Common myeloid progenitor, CD34-positive (primary cell): Measurements from ENCODE around the gene RYR2.

Source experiments
- CTCF ChIA-PET: fragments of 350-600 bp; sonication (Branson Sonifier 250); formaldehyde crosslinking; loops from one replicate; lab custom pipeline; 2021; ENCODE audit warnings: antibody characterized with exemption; lab: Charles Lee
- POLR2A ChIA-PET: fragments of 350-600 bp; sonication (Branson Sonifier 250); formaldehyde crosslinking; loops from one replicate; lab custom pipeline; 2021; ENCODE audit warnings: antibody characterized with exemption; lab: Charles Lee
- DNase-seq, 3 donors: peaks; one replicate each; pipeline versions ENCODE4 v3.0.0 to v3.0.0-alpha.2; 2013
- H3K27ac ChIP-seq, 2 experiments: 1 replicate in 1 of 2; 2 replicates in 1 of 2; pipeline ENCODE4 v1.7.0; 2013; ENCODE audit warnings: inconsistent platforms in 2 of 2, low read length in 2 of 2, mild to moderate bottlenecking in 2 of 2, low read depth in 1 of 2, moderate library complexity in 1 of 2; ENCODE audit not compliant: severe bottlenecking in 2 of 2, insufficient read depth in 1 of 2, poor library complexity in 1 of 2
- H3K27me3 ChIP-seq, 5 experiments: replicated peaks in 2 of 5; 1 replicate in 3 of 5; 2 replicates in 2 of 5; pipeline versions ENCODE4 v1.6.1 to v1.7.0; 2013; ENCODE audit warnings: low read length in 4 of 5, mild to moderate bottlenecking in 2 of 5, moderate library complexity in 2 of 5, inconsistent platforms in 1 of 5; ENCODE audit not compliant: insufficient read depth in 5 of 5, control insufficient read depth in 4 of 5
- H3K36me3 ChIP-seq, 4 experiments: 1 replicate in 2 of 4; 2 replicates in 2 of 4; pipeline versions ENCODE4 v1.6.1 to v1.7.0; 2013; ENCODE audit warnings: low read length in 3 of 4, control low read depth in 1 of 4, mild to moderate bottlenecking in 1 of 4; ENCODE audit not compliant: control insufficient read depth in 4 of 4, insufficient read depth in 4 of 4
- H3K4me1 ChIP-seq, 4 experiments: 1 replicate in 3 of 4; 2 replicates in 1 of 4; pipeline versions ENCODE4 v1.6.1 to v1.7.1; 2013; ENCODE audit warnings: low read length in 3 of 4, mild to moderate bottlenecking in 3 of 4, control low read depth in 1 of 4, inconsistent platforms in 1 of 4, moderate library complexity in 1 of 4; ENCODE audit not compliant: control insufficient read depth in 4 of 4, insufficient read depth in 4 of 4; ENCODE audit errors: control extremely low read depth in 1 of 4
- H3K4me3 ChIP-seq, 7 experiments: 1 replicate in 4 of 7; 2 replicates in 3 of 7; pipeline versions ENCODE4 v1.5.1 to v1.7.0; 2013; ENCODE audit warnings: mild to moderate bottlenecking in 7 of 7, low read length in 6 of 7, moderate library complexity in 6 of 7, inconsistent platforms in 2 of 7, low read depth in 2 of 7, control low read depth in 1 of 7; ENCODE audit not compliant: insufficient read depth in 4 of 7, control insufficient read depth in 1 of 7; ENCODE audit errors: extremely low read depth in 1 of 7
- H3K9me3 ChIP-seq, 5 experiments: 1 replicate in 4 of 5; 2 replicates in 1 of 5; pipeline versions ENCODE4 v1.6.1 to v1.7.1; 2013; ENCODE audit warnings: low read length in 4 of 5, mild to moderate bottlenecking in 2 of 5, inconsistent platforms in 1 of 5, low read depth in 1 of 5, moderate library complexity in 1 of 5; ENCODE audit not compliant: control insufficient read depth in 4 of 5, insufficient read depth in 2 of 5; ENCODE audit errors: control extremely low read depth in 1 of 5
- WGBS: methylation state at CpG from one replicate; pipeline ENCODE4 v1.1.5; 2013; ENCODE audit not compliant: insufficient coverage; 5-methylcytosine and 5-hydroxymethylcytosine counted together

The RYR2 gene

DNA sequence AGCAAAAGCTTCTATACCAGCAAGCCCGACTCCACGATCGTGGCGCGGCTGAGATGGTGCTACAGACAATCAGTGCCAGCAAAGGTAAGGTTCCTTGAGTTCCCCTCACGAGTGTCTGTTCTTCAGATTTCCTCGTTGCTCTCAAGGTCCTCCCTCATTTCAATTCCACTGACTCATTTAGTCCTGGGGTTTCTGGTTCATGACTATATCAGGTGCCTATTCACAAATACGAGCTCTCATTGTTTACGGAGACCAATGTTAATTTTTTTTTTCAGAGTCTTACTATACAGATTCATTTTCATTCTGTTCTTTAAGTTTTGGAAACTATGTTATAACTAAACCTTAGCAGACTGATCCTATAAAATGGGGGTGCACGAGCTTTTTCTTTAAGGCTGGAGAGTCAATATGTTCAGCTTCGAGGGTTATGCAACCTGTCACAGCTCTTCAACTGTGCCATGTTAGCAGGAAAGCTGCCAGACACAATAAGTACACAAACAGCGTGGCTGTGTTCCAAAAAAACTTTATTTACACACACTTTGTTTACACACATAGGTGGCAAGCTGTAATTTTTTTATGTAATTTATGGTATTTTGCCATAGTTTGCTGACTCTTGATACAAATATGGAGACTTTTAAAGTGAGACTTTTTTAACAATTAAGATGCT is 714.5 kb downstream of the RYR2 start:
- no peaks in the 10 kb centered on the region for H3K27me3 ChIP-seq
- ChIA-PET POLR2A (no interaction called here), CTCF (no interaction called here)
- no peaks in the 10 kb centered on the region for H3K36me3 ChIP-seq
- H3K27ac ChIP-seq: no peak overlapping the region
- 92% methylated on average over 9 of the region's 12 CpGs for WGBS
- no peak overlapping the region for H3K4me3 ChIP-seq
- H3K4me1 ChIP-seq: no peaks in the 10 kb centered on the region
- no peaks in the 10 kb centered on the region for H3K9me3 ChIP-seq
- no peak for DNase-seq

DNA sequence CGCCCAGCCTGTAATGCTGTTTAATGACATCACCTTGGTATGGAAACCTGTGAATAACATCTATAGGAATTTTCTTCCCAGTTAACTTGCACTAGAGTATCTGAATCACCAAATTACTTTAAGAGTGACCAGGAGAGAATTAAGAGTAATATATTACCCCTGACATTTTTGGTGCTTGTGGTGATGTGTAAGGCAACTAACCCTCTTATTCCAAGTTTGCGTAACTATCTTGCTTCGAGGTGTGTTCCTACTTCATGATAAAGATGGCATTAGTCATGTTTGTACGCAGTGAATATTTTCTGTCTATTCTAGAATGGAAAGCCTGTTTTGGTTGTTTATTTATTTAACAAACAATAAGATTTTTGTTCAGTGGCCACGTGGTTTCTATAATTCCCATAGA is 717.4 kb downstream of the RYR2 start:
- H3K36me3 ChIP-seq: no peaks in the 10 kb centered on the region
- H3K4me3 ChIP-seq: no peak overlapping the region
- no peaks in the 10 kb centered on the region for H3K27me3 ChIP-seq
- no peak for DNase-seq
- POLR2A ChIA-PET: no interaction called here
- no peak overlapping the region for H3K27ac ChIP-seq
- H3K4me1 ChIP-seq: no peaks in the 10 kb centered on the region
- CTCF ChIA-PET: no interaction called here
- H3K9me3 ChIP-seq: no peaks in the 10 kb centered on the region
- WGBS: 0% methylated on average over 1 of the region's 5 CpGs

DNA sequence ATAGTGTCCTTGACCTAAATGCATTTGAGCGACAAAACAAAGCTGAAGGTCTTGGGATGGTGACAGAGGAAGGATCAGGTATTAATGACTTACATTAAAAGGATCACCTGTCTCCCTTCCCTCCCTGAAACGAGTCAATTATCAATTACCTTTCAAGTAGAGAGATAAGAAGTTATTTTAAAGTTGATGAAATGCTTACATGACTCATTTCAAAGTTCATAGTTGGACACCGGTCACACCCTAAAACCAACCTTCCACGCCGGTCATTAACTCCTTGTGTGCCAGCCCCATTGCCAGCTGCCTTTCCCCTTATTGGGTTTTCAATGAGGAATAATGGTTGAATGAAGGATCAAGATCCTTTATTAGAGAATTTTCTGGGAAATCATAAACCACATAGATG is 719.0 kb downstream of the RYR2 start:
- Histone ChIP-seq H3K36me3 (no peaks in the 10 kb centered on the region), H3K27me3 (no peaks in the 10 kb centered on the region), H3K4me1 (no peaks in the 10 kb centered on the region), H3K4me3 (no peak overlapping the region), H3K27ac (no peak overlapping the region), H3K9me3 (no peaks in the 10 kb centered on the region)
- CTCF ChIA-PET: no interaction called here
- no peak for DNase-seq
- WGBS: no CpG with 5 or more reads among the region's 5 CpGs
- POLR2A ChIA-PET: no interaction called here

DNA sequence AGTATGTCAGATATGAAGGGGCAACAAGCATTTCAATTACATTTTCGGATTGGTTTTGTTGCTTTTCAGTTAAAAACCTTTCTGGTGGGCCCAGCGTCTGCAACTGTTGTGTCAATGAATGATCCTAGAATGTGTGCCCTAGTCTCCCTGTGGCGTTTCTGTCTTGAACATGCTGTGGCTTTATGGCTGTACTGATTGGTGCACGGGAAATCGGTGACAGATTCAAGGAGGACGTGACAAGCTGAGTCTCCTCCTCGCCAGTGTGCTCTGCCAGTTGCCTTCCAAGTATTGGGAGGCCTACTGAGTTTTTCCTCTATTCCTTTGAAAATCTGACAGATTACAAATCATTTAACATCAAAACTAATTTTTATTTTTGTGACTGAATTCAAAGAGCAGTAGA is 721.2 kb downstream of the RYR2 start:
- no peak overlapping the region for H3K4me3 ChIP-seq
- no peaks in the 10 kb centered on the region for H3K4me1 ChIP-seq
- no peaks in the 10 kb centered on the region for H3K9me3 ChIP-seq
- H3K27ac ChIP-seq: no peak overlapping the region
- POLR2A ChIA-PET: no interaction called here
- WGBS: 100% methylated on average over 4 of the region's 7 CpGs
- CTCF ChIA-PET: interaction anchor here (1.1 kb wide), 1 partner anchor 11 kb away, joined by 3 read pairs; no protein-coding TSS in a partner anchor
- no peaks in the 10 kb centered on the region for H3K27me3 ChIP-seq
- H3K36me3 ChIP-seq: no peaks in the 10 kb centered on the region
- DNase-seq: no peak

DNA sequence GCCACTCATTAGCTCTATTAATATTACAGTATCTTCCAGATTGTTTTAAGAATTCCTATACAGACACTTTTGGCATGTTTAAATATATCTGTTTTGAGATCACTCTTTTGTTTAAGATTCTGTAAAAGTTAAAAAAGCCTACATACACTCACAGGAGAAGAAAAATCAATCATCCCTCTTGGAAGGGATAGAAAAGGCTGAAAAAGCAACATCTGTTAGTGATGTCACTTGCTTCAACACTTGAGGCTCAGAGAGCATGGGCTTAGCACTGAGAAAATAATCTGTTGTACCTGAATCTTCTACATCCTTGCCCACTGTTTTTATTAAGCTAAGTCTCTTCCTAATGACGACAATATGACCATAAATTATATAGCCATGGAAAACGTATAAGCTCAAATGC is 721.8 kb downstream of the RYR2 start:
- no CpG with 5 or more reads among the region's 2 CpGs for WGBS
- ChIA-PET POLR2A (no interaction called here), CTCF (no interaction called here)

DNA sequence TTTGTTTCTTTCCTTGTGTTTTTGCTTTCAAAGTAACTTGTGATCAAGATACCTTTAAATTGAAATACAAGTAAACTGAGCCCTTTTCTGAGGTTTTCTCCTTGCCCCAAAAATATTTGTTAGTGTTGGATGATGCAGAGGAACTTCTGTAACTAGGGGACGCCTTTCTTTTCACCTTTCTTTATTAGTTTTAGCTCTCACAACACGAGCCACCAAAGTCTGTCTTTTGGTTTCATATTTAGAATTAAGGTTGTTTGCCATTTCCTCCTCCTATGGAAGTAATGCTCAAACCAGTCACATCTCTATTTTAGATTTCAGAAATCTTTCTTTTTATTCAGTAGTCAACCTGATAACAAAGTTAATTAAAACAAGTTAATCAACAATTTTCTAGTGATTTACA is 727.9 kb downstream of the RYR2 start:
- ChIA-PET CTCF (no interaction called here), POLR2A (no interaction called here)
- no peak for DNase-seq
- Histone ChIP-seq H3K36me3 (no peaks in the 10 kb centered on the region), H3K4me3 (no peak overlapping the region), H3K9me3 (no peaks in the 10 kb centered on the region), H3K27me3 (peaks cover 0 to 2% (median 0%) of the 10 kb centered on the region in 5 experiments), H3K4me1 (no peaks in the 10 kb centered on the region), H3K27ac (no peak overlapping the region)
- no CpG with 5 or more reads among the region's 2 CpGs for WGBS

More for the DNA sequence above, 721.8 kb downstream of the RYR2 start:
- no peak for DNase-seq
- H3K36me3 ChIP-seq: no peaks in the 10 kb centered on the region
- H3K4me1 ChIP-seq: no peaks in the 10 kb centered on the region
- no peak overlapping the region for H3K27ac ChIP-seq
- H3K9me3 ChIP-seq: no peaks in the 10 kb centered on the region
- no peak overlapping the region for H3K4me3 ChIP-seq
- H3K27me3 ChIP-seq: no peaks in the 10 kb centered on the region

DNA sequence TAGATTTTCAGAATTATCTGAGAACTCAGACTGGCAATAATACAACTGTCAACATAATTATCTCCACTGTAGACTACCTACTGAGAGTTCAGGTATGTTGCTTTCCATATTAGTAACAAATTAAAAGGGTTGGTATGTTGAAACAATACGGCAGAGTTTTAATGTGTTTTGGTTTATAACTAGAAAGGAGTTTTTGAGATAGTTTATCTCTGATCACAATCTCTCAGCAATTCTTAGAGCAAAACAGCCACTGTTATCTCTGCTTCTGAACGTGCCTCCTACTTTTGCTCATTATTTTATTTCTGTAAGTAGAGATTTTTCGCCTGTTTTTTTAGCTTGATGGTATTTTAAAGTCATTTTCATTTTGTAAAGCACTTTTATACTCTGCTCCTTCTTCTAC is 730.0 kb downstream of the RYR2 start:
- peaks cover 0 to 2% (median 0%) of the 10 kb centered on the region in 5 experiments for H3K27me3 ChIP-seq
- WGBS: no CpG with 5 or more reads among the region's 3 CpGs
- no peaks in the 10 kb centered on the region for H3K36me3 ChIP-seq
- H3K4me1 ChIP-seq: no peaks in the 10 kb centered on the region
- no peak for DNase-seq
- no peaks in the 10 kb centered on the region for H3K9me3 ChIP-seq
- H3K27ac ChIP-seq: no peak overlapping the region
- CTCF ChIA-PET: no interaction called here
- POLR2A ChIA-PET: no interaction called here
- no peak overlapping the region for H3K4me3 ChIP-seq
